Vagina (tissue), 2 donors: Measurements from ENCODE around the gene HIGD1B. TPM values are rescaled to one million over a fixed set of nuclear protein-coding genes. Genes with fewer than 3 reads are reported as not detected.

Source experiments
- DNase-seq, 2 donors: peaks; one replicate each; pipeline ENCODE4 v3.0.0-alpha.2; 2017; ENCODE audit errors: extremely low spot score in 2 of 2
- H3K27ac ChIP-seq: fragments of 200-600 bp; sonication (generic); one replicate; pipeline ENCODE4 v1.5.1; 2019
- H3K27me3 ChIP-seq: fragments of 200-600 bp; sonication (generic); one replicate; pipeline ENCODE4 v1.5.1; 2019
- H3K36me3 ChIP-seq, 2 donors: fragments of 200-600 bp; sonication (generic); one replicate each; pipeline ENCODE4 v1.5.1; 2017 to 2019
- H3K4me1 ChIP-seq: fragments of 200-600 bp; sonication (generic); one replicate; pipeline ENCODE4 v1.5.1; 2019
- H3K4me3 ChIP-seq, 2 donors: fragments of 200-600 bp; sonication (generic); 1 replicate in 1 of 2; 2 replicates in 1 of 2; pipeline ENCODE4 v1.5.1; 2016 to 2019
- H3K9me3 ChIP-seq: fragments of 200-600 bp; sonication (generic); one replicate; pipeline ENCODE4 v1.5.1; 2019
- POLR2A ChIP-seq, 2 donors: fragments of 450-650 bp; IDR thresholded peaks; one replicate each; pipeline ENCODE4 v1.6.1; 2017; ENCODE audit warnings: antibody characterized with exemption in 2 of 2, mild to moderate bottlenecking in 2 of 2, moderate library complexity in 2 of 2
- POLR2AphosphoS5 ChIP-seq, 2 donors: sonication (generic); formaldehyde crosslinking; IDR thresholded peaks; one replicate each; pipeline ENCODE4 v1.9.0; 2017; ENCODE audit warnings: antibody characterized with exemption in 2 of 2, mild to moderate bottlenecking in 2 of 2, low read depth in 1 of 2; ENCODE audit not compliant: insufficient read depth in 1 of 2
- intact Hi-C: fragments of 100-400 bp; cut with DNase I; formaldehyde crosslinking; loops from one replicate; pipeline ENCODE4 v1.15.1; 2023
- total RNA-seq: library from RNA; depleted of rRNA; stranded (reverse); fragments of >200 nt; gene quantifications from one replicate; pipeline ENCODE4 v1.2.3, GENCODE V29; 2016
- TF ChIP-seq, protein P1 (sequence below), 3 experiments: fragments of 450-650 bp in 2 of 3; fragments of 200-600 bp in 1 of 3; sonication (generic) in 1 of 3; IDR thresholded peaks; one replicate each; pipeline ENCODE4 v1.5.1; 2017 to 2019; ENCODE audit warnings: antibody characterized with exemption in 3 of 3, mild to moderate bottlenecking in 2 of 3, moderate library complexity in 2 of 3

The HIGD1B gene
- total RNA-seq, 1 donor from 2014 or later, result not detected

DNA sequence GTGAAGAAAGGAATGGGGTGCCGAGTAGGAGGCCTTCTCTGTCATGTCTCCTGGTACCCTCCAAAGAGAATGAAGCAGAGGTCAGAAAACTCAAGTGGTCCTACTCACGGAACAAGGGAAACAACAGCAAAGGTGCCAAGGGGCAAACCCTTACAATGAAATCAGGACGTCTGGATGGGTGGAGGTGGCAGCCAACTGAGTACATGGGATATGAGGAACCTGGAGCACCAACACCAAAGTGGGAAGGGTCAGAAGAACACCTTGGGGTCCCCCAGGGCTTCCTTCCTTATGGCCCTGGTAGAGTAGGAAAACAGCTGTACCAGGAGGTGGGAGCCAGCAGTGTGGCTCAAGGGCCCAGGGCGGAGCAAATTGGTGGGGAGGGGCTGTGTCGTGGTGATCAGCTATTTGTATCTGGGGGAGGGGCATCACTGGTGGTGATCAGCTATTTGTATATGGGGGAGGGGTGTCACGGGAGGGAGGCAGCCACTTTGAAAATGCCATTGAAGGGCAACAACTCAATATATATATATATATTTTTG lies 643 bp downstream of the HIGD1B start:
- Histone ChIP-seq H3K27me3 (no peaks in the 10 kb centered on the region), H3K4me3 (no peak overlapping the region), H3K4me1 (no peaks in the 10 kb centered on the region), H3K36me3 (peaks cover 0 to 22% of the 10 kb centered on the region in 2 donors), H3K9me3 (no peaks in the 10 kb centered on the region), H3K27ac (no peak overlapping the region)
- intact Hi-C loops, result no loop called here
- DNase-seq, result no peak
- TF ChIP-seq POLR2A (IDR thresholded peaks at IDR 0.05), result no peak
- no peak for TF ChIP-seq POLR2AphosphoS5 (IDR thresholded peaks at IDR 0.05; ENCODE audit: insufficient read depth in 1 of 2, low read depth in 1 of 2)
- TF ChIP-seq, protein P1, sequence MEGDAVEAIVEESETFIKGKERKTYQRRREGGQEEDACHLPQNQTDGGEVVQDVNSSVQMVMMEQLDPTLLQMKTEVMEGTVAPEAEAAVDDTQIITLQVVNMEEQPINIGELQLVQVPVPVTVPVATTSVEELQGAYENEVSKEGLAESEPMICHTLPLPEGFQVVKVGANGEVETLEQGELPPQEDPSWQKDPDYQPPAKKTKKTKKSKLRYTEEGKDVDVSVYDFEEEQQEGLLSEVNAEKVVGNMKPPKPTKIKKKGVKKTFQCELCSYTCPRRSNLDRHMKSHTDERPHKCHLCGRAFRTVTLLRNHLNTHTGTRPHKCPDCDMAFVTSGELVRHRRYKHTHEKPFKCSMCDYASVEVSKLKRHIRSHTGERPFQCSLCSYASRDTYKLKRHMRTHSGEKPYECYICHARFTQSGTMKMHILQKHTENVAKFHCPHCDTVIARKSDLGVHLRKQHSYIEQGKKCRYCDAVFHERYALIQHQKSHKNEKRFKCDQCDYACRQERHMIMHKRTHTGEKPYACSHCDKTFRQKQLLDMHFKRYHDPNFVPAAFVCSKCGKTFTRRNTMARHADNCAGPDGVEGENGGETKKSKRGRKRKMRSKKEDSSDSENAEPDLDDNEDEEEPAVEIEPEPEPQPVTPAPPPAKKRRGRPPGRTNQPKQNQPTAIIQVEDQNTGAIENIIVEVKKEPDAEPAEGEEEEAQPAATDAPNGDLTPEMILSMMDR (IDR thresholded peaks at IDR 0.05), result no peak

GRCh38 chr17:44848961-44849489 lies 1.3 kb downstream of the HIGD1B start:
- TF ChIP-seq, protein P1 (IDR thresholded peaks at IDR 0.05), result no peak
- TF ChIP-seq POLR2A (IDR thresholded peaks at IDR 0.05) (no peak), POLR2AphosphoS5 (IDR thresholded peaks at IDR 0.05; ENCODE audit: insufficient read depth in 1 of 2, low read depth in 1 of 2) (no peak)
- no peak overlapping the region for H3K4me3 ChIP-seq
- H3K27me3 ChIP-seq, result no peaks in the 10 kb centered on the region
- no peak for DNase-seq
- no peak overlapping the region for H3K27ac ChIP-seq
- peaks cover 0 to 28% of the 10 kb centered on the region in 2 donors for H3K36me3 ChIP-seq
- H3K4me1 ChIP-seq, result no peaks in the 10 kb centered on the region
- H3K9me3 ChIP-seq, result no peaks in the 10 kb centered on the region
- intact Hi-C loops, result no loop called here

- no peak for DNase-seq
- peak overlapping the region; percentile 21 for H3K27ac ChIP-seq
- H3K4me1 ChIP-seq, result no peaks in the 10 kb centered on the region
- no peaks in the 10 kb centered on the region for H3K9me3 ChIP-seq
- no peaks in the 10 kb centered on the region for H3K27me3 ChIP-seq
- H3K36me3 ChIP-seq, result peaks cover 0 to 38% of the 10 kb centered on the region in 2 donors
- intact Hi-C loops, result no loop called here
- no peak for TF ChIP-seq POLR2AphosphoS5 (IDR thresholded peaks at IDR 0.05; ENCODE audit: insufficient read depth in 1 of 2, low read depth in 1 of 2)
- TF ChIP-seq, protein P1 (IDR thresholded peaks at IDR 0.05), result no peak
- no peak for TF ChIP-seq POLR2A (IDR thresholded peaks at IDR 0.05)
- H3K4me3 ChIP-seq, result no peak overlapping the region
Measured at GRCh38 chr17:44850025-44850424, 2.3 kb downstream of the HIGD1B start.

- no peak overlapping the region for H3K4me3 ChIP-seq
- H3K27ac ChIP-seq, result peak overlapping the region; percentile 21
- no peak for DNase-seq
- H3K27me3 ChIP-seq, result no peaks in the 10 kb centered on the region
- H3K9me3 ChIP-seq, result no peaks in the 10 kb centered on the region
- intact Hi-C loops, result no loop called here
- no peak for TF ChIP-seq POLR2A (IDR thresholded peaks at IDR 0.05)
- TF ChIP-seq, protein P1 (IDR thresholded peaks at IDR 0.05), result no peak
- TF ChIP-seq POLR2AphosphoS5 (IDR thresholded peaks at IDR 0.05; ENCODE audit: insufficient read depth in 1 of 2, low read depth in 1 of 2), result no peak
- no peaks in the 10 kb centered on the region for H3K4me1 ChIP-seq
- H3K36me3 ChIP-seq, result peaks cover 0 to 44% of the 10 kb centered on the region in 2 donors
Measured at GRCh38 chr17:44850612-44851011, 2.9 kb downstream of the HIGD1B start.

- TF ChIP-seq POLR2A (IDR thresholded peaks at IDR 0.05) (no peak), POLR2AphosphoS5 (IDR thresholded peaks at IDR 0.05; ENCODE audit: insufficient read depth in 1 of 2, low read depth in 1 of 2) (no peak)
- TF ChIP-seq, protein P1 (IDR thresholded peaks at IDR 0.05), result no peak
- H3K27ac ChIP-seq, result no peak overlapping the region
- H3K36me3 ChIP-seq, result peaks cover 0 to 77% of the 10 kb centered on the region in 2 donors
- intact Hi-C loops, result no loop called here
- H3K9me3 ChIP-seq, result no peaks in the 10 kb centered on the region
- no peak for DNase-seq
- no peaks in the 10 kb centered on the region for H3K27me3 ChIP-seq
- H3K4me3 ChIP-seq, result no peak overlapping the region
- no peaks in the 10 kb centered on the region for H3K4me1 ChIP-seq
Measured at GRCh38 chr17:44854192-44854591, 6.5 kb downstream of the HIGD1B start.
